Tibial nerve (tissue), 4 donors: ENCODE data around the gene FBLN7.

Experiments used
- CTCF ChIP-seq, 5 experiments: fragments of 200-600 bp in 3 of 5; fragments of 450-650 bp in 2 of 5; sonication (generic) in 3 of 5; IDR thresholded peaks; one replicate each; pipeline ENCODE4 v1.5.1; 2016 to 2019; ENCODE audit warnings: antibody characterized with exemption in 5 of 5, mild to moderate bottlenecking in 3 of 5, moderate library complexity in 2 of 5
- EP300 ChIP-seq, 2 donors: sonication (generic); formaldehyde crosslinking; IDR thresholded peaks; one replicate each; pipeline ENCODE4 v1.6.1; 2017; ENCODE audit warnings: antibody characterized with exemption in 2 of 2, mild to moderate bottlenecking in 1 of 2
- POLR2A ChIP-seq, 2 donors: fragments of 450-650 bp; IDR thresholded peaks; one replicate each; pipeline ENCODE4 v1.6.1; 2017; ENCODE audit warnings: antibody characterized with exemption in 2 of 2, mild to moderate bottlenecking in 2 of 2, moderate library complexity in 2 of 2

DNA sequence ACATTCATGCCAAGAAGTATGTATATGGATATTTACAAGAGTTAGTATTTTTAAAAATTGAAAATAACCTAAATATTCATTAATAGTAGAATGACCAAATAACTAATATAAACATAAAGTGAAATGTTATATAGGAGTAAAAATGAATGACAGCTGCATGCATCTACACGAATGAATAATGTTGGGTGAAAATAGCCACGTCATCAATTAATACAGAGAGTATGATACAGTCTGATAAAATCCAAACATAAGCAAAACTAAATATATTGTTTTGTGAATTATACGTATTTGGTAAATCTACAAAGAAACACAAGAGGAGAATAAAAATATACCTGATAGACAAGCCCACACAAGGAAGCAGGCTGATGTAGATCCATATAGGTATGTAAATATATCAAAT is 92.2 kb downstream of the FBLN7 start:
- TF ChIP-seq CTCF (IDR thresholded peaks at IDR 0.05): no peak
- TF ChIP-seq POLR2A (IDR thresholded peaks at IDR 0.05): no peak
- TF ChIP-seq EP300 (IDR thresholded peaks at IDR 0.05): no peak
